Neural progenitor cell (in vitro differentiated cells): ENCODE results near the gene PNLIPRP1. TPM values are rescaled to one million over a fixed set of nuclear protein-coding genes. Genes with fewer than 3 reads are reported as not detected.

Experiments
- DNase-seq: peaks from one replicate; pipeline ENCODE4 v3.0.0-alpha.2; 2016; ENCODE audit warnings: low spot score
- H2AFZ ChIP-seq: fragments of 200-600 bp; sonication (generic); replicated peaks from 2 replicates; pipeline ENCODE4 v1.6.1; 2016; ENCODE audit warnings: antibody characterized with exemption
- H3F3A ChIP-seq: fragments of 200-600 bp; sonication (generic); 2 replicates; pipeline ENCODE4 v1.6.1; 2016; ENCODE audit warnings: antibody characterized with exemption, low read depth
- H3K27ac ChIP-seq: fragments of 200-600 bp; sonication (generic); 2 replicates; pipeline ENCODE4 v1.5.1; 2016; ENCODE audit warnings: mild to moderate bottlenecking
- H3K27me3 ChIP-seq: fragments of 200-600 bp; sonication (generic); 2 replicates; pipeline ENCODE4 v1.6.1; 2016; ENCODE audit warnings: mild to moderate bottlenecking, moderate library complexity
- H3K36me3 ChIP-seq: fragments of 200-600 bp; sonication (generic); 2 replicates; pipeline ENCODE4 v1.5.1; 2016
- H3K4me1 ChIP-seq: fragments of 200-600 bp; sonication (generic); 2 replicates; pipeline ENCODE4 v1.6.1; 2016; ENCODE audit warnings: mixed run types
- H3K4me2 ChIP-seq: fragments of 200-600 bp; sonication (generic); 2 replicates; pipeline ENCODE4 v1.6.1; 2016
- H3K4me3 ChIP-seq: fragments of 200-600 bp; sonication (generic); 2 replicates; pipeline ENCODE4 v1.5.1; 2016
- H3K79me2 ChIP-seq: fragments of 200-600 bp; sonication (generic); 2 replicates; pipeline ENCODE4 v1.6.1; 2016; ENCODE audit warnings: low read depth
- H3K9ac ChIP-seq: fragments of 200-600 bp; sonication (generic); 2 replicates; pipeline ENCODE4 v1.6.1; 2016
- H3K9me3 ChIP-seq: fragments of 200-600 bp; sonication (generic); 2 replicates; pipeline ENCODE4 v1.5.1; 2016; ENCODE audit warnings: low read depth
- H4K20me1 ChIP-seq: fragments of 200-600 bp; sonication (generic); 2 replicates; pipeline ENCODE4 v1.6.1; 2016; ENCODE audit warnings: low read depth
- H3K27ac Mint-ChIP-seq: 3 replicates; pipeline ENCODE4 v1.8.0; 2021; ENCODE audit warnings: mixed read lengths
- H3K27me3 Mint-ChIP-seq: 2 replicates; pipeline ENCODE4 v1.8.0; 2022; ENCODE audit warnings: low read depth, mild to moderate bottlenecking, inconsistent platforms, moderate library complexity, mixed read lengths; ENCODE audit not compliant: insufficient read depth
- H3K36me3 Mint-ChIP-seq: 3 replicates; pipeline ENCODE4 v1.8.0; 2021; ENCODE audit warnings: mixed read lengths
- H3K4me1 Mint-ChIP-seq: 3 replicates; pipeline ENCODE4 v1.8.0; 2021; ENCODE audit warnings: mixed read lengths
- H3K4me3 Mint-ChIP-seq: 3 replicates; pipeline ENCODE4 v1.8.0; 2021; ENCODE audit warnings: mild to moderate bottlenecking, moderate library complexity, mixed read lengths
- H3K9me3 Mint-ChIP-seq: 3 replicates; pipeline ENCODE4 v1.8.0; 2020; ENCODE audit warnings: mixed read lengths
- EZH2 ChIP-seq: fragments of 200-600 bp; sonication (generic); IDR thresholded peaks from 2 replicates; pipeline ENCODE4 v1.6.1; 2017; ENCODE audit warnings: antibody characterized with exemption, mild to moderate bottlenecking, moderate library complexity
- EZH2phosphoT487 ChIP-seq: fragments of 200-600 bp; sonication (generic); IDR thresholded peaks from 2 replicates; pipeline ENCODE4 v1.6.1; 2017; ENCODE audit warnings: antibody characterized with exemption
- total RNA-seq: library from RNA; depleted of rRNA; stranded (reverse); fragments of >200 nt; gene quantifications from 2 replicates; pipeline ENCODE4 v1.2.3, GENCODE V29; 2015; ENCODE audit warnings: low replicate concordance
- TF ChIP-seq, protein P1 (sequence below): fragments of 200-600 bp; sonication (generic); IDR thresholded peaks from 2 replicates; pipeline ENCODE4 v1.5.1; 2017; ENCODE audit warnings: antibody characterized with exemption, mild to moderate bottlenecking

PNLIPRP1 gene
- total RNA-seq, 1 donor from 2014 or later = not detected

DNA sequence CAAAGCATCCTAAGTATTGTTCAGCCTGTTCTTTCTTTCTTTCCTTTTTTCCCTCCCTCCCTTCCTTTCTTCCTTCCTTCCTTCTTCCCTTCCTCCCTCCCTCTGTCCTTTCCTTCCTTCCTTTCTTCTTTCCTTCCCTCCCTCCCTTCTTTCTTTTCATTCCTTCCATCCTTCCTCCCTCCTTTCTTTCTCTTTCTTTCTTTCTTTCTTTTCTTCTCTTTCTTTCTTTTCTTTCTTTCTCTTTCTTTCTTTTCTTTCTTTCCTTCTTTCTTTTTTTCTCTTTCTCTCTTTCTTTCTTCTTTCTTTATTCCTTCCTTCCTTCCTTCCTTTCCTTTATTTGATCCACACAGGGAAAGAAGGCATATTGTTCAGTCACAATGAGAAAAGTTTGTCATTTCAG lies 23.8 kb upstream of the PNLIPRP1 start:
- Histone ChIP-seq H3K4me2 (no peak overlapping the region), H3K27ac (no peak overlapping the region), H3K4me1 (no peaks in the 10 kb centered on the region), H2AFZ (no peak overlapping the region), H3F3A (no peaks in the 10 kb centered on the region), H3K9me3 (no peaks in the 10 kb centered on the region), H3K9ac (no peak overlapping the region), H4K20me1 (no peaks in the 10 kb centered on the region), H3K36me3 (no peaks in the 10 kb centered on the region), H3K27me3 (no peaks in the 10 kb centered on the region), H3K4me3 (no peak overlapping the region), H3K79me2 (no peaks in the 10 kb centered on the region)
- no peak for DNase-seq
- Mint-ChIP-seq H3K9me3 (no peaks in the 10 kb centered on the region), H3K27ac (no peak overlapping the region), H3K4me3 (no peak overlapping the region), H3K27me3 (no peaks in the 10 kb centered on the region), H3K4me1 (no peaks in the 10 kb centered on the region), H3K36me3 (no peaks in the 10 kb centered on the region)
- TF ChIP-seq, protein P1, sequence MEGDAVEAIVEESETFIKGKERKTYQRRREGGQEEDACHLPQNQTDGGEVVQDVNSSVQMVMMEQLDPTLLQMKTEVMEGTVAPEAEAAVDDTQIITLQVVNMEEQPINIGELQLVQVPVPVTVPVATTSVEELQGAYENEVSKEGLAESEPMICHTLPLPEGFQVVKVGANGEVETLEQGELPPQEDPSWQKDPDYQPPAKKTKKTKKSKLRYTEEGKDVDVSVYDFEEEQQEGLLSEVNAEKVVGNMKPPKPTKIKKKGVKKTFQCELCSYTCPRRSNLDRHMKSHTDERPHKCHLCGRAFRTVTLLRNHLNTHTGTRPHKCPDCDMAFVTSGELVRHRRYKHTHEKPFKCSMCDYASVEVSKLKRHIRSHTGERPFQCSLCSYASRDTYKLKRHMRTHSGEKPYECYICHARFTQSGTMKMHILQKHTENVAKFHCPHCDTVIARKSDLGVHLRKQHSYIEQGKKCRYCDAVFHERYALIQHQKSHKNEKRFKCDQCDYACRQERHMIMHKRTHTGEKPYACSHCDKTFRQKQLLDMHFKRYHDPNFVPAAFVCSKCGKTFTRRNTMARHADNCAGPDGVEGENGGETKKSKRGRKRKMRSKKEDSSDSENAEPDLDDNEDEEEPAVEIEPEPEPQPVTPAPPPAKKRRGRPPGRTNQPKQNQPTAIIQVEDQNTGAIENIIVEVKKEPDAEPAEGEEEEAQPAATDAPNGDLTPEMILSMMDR = no peak
- TF ChIP-seq EZH2 = no peak
- no peak for TF ChIP-seq EZH2phosphoT487

DNA sequence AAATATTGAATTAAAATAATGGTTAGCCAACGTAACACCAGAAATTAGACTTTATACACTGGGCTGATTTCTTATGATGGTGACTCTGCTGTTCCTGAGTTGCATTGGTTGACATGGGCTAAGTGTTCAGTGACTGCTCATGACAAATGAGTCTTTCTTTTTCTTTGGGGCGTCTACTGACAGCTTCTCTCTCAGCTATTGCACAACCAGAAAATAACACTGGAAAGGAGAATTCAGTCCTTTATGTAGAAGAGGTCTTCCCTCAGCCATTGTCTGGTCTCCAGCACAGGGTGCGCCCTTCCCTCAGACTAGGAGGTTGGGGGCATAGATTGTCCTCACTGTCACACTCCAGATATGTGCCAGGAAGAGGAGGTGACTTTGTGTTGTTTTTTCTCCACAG lies 23.4 kb upstream of the PNLIPRP1 start:
- Histone ChIP-seq H3K27me3 (no peaks in the 10 kb centered on the region), H2AFZ (no peak overlapping the region), H3K4me3 (no peak overlapping the region), H3K36me3 (no peaks in the 10 kb centered on the region), H3K9me3 (no peaks in the 10 kb centered on the region), H4K20me1 (no peaks in the 10 kb centered on the region), H3K79me2 (no peaks in the 10 kb centered on the region), H3K4me1 (no peaks in the 10 kb centered on the region), H3K9ac (no peak overlapping the region), H3F3A (no peaks in the 10 kb centered on the region), H3K4me2 (no peak overlapping the region), H3K27ac (no peak overlapping the region)
- Mint-ChIP-seq H3K27me3 (no peaks in the 10 kb centered on the region), H3K4me3 (no peak overlapping the region), H3K36me3 (no peaks in the 10 kb centered on the region), H3K27ac (no peak overlapping the region), H3K9me3 (no peaks in the 10 kb centered on the region), H3K4me1 (no peaks in the 10 kb centered on the region)
- no peak for DNase-seq
- TF ChIP-seq EZH2phosphoT487 (no peak), EZH2 (no peak)
- TF ChIP-seq, protein P1 = no peak

DNA sequence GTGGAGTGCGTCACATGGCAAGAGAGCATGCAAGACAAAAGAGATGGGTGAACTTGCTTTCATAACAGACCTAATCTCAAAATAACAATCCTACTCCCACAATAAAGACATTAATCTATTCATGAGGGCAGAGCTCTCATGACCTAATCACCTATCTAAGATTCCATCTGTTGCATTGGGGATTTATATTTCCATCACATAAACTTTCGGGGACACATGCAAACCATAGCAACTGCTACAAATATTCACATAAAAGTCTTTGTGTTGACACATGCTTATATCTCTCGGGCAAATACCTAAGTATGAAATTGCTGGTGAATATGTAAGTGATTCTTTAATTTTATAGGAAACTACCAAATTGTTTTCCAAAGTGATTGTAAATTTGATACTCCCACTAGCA lies 16.0 kb upstream of the PNLIPRP1 start:
- Histone ChIP-seq H3F3A (no peaks in the 10 kb centered on the region), H4K20me1 (no peaks in the 10 kb centered on the region), H3K79me2 (no peaks in the 10 kb centered on the region), H3K36me3 (no peaks in the 10 kb centered on the region), H3K9ac (no peak overlapping the region), H3K4me2 (no peak overlapping the region), H3K27me3 (no peaks in the 10 kb centered on the region), H3K9me3 (no peaks in the 10 kb centered on the region), H3K4me1 (no peaks in the 10 kb centered on the region), H3K27ac (no peak overlapping the region), H2AFZ (no peak overlapping the region), H3K4me3 (no peak overlapping the region)
- no peaks in the 10 kb centered on the region for H3K4me1 Mint-ChIP-seq
- H3K36me3 Mint-ChIP-seq = no peaks in the 10 kb centered on the region
- no peaks in the 10 kb centered on the region for H3K27me3 Mint-ChIP-seq
- no peak for TF ChIP-seq EZH2phosphoT487
- no peak for TF ChIP-seq EZH2
- TF ChIP-seq, protein P1 = no peak
- no peak overlapping the region for H3K27ac Mint-ChIP-seq
- no peaks in the 10 kb centered on the region for H3K9me3 Mint-ChIP-seq
- no peak overlapping the region for H3K4me3 Mint-ChIP-seq
- no peak for DNase-seq
